Measurements from ENCODE around the gene ABCC2.

ABCC2 gene

DNA sequence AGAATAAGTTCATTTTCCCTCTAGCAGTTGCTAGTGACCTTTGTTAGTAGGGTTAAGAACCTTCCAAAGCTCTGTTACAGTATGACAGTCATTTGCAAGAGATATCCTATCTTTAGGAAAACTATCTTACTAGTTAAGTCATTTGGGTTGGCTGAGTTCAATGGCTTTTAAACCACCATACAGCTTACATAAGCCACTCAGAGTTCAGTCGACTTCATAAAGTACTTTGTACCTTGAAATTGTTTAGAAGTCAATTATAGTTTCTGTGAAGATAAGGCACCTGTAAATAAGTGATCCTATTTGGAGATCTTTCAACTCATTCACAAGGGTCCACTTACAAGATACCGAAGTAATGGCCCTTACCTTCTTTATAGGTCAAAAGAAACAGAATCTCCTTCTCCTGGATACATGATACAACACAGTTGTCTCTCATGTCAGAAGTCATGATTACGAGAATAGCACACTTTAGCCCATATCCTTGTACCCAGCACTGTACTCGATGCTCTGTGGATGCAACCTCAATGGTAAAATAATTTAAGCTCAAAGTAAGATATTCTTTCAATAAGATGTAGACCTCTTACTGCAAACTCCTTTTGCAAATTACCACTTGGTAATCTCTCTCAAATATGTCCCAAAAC lies 11.9 kb upstream of the ABCC2 start:
- DNase-seq (ENCODE audit: low spot score), result no peak

DNA sequence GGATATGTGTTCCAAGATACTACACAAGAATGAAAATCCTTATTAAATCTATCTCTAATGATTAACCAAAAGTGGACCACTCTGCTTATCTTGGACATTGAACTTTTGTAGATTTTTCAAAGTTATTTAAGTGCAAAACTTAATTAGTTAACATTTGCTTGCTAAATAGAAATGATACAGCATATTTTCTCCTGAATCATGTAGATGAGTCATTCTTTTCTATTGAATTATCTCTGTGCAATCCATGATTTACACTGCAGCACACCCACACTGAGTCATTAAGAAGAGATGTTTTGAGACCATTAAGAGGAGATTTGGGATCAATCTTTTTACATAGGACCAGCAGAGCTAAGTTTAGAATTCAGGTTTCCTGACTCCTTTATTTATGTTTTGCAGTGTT lies 6.6 kb upstream of the ABCC2 start:
- peak; percentile 22 for DNase-seq (ENCODE audit: low spot score)

- DNase-seq (ENCODE audit: low spot score), result no peak
These were observed 4.3 kb upstream of the ABCC2 start for GRCh38 chr10:99777918-99778714.

- DNase-seq (ENCODE audit: low spot score), result peak; percentile 10
These were observed 3.1 kb upstream of the ABCC2 start for GRCh38 chr10:99779335-99779734.

DNA sequence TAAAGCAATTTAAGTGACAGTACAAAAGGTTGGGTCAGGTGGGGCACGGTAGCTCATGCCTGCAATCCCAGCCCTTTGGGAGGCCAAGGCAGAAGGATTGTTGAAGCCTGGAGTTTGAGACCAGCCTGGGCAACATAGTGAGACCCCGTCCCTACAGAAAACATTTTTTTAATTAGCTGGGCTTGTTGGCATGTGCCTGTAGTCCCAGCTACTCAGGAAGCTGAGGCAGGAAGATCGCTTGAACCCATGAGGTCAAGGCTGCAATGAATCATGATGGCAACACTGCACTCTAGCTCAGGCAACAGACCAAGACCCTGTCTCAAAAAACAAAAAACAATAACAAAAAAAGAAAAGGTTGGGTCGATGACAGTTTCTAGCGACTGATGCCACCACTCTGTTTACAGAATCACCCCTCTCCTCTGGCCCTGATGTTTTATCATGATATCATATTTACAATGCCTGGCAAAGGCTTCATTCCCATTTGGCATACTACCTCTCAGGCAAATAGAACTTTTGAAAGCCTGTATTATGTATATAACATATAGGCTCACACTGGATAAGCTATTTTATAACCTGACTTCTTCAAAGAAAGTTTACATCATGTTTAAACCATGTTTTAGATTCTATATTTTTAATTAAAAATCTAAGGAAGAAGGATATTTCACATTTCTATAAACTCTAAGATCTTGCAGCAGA lies 558 bp upstream of the ABCC2 start:
- DNase-seq (ENCODE audit: low spot score), result no peak

DNA sequence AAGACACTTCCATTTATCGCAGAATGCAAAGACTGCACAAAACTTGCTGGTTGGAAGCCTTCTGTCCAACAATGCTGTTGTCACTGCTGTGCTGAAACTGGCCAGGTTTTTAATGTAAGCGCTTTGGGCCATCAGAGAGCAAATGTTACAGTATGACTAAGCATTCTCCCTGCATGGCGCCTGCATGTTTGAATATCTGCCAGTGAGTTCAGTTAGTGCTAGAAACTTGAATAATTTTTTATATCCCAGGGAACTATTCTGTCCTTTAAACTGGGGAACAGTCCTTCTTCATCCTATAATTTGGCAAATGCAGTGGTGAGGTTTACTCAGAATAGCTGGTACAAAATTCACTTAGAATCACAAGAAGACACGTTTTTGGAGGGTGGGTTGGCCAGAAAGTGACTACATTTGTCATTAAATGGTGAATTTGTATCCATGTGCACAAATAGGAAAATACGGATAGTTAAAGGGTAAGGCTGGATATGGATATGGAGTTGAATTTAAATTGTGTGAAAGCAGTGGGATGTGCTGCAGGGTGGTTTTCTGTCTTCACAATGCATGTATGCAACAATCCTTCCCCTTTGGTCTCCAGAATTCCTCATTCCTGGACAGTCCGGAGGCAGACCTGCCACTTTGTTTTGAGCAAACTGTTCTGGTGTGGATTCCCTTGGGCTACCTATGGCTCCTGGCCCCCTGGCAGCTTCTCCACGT lies 1.7 kb downstream of the ABCC2 start:
- no peak for DNase-seq (ENCODE audit: low spot score)

DNA sequence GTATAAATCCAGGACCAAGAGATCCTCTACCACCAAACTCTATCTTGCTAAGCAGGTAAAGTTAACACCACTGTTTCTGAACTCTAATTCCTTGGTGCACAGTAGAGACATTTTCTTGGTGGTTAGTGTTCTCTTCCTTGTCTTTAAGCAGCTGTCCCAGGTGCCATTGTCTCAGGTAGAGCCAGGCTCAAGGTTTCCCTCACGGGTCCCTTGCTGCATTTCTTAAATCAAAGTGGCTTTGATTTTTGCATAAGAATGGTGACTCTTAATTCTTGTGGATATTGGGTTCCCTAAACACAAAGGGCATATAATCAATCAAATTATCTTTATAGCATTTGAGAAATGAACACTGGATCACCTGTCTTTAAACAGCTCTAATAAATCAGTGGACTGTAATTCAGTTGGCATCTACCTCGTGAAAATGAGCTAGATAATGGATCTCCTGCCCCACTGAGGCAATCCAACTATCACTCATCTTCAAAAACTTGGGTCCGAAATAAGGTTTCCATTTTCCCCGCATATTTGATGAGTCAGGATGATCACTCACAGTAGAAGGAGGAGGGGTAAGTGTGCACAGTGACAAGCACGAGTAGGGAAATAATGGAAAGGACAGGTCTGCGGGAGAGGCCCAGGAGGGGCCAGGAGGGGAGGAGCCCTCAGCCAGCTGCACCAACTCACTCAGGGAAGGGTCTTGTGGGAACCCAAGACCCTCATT lies 2.4 kb downstream of the ABCC2 start:
- no peak for DNase-seq (ENCODE audit: low spot score)

DNA sequence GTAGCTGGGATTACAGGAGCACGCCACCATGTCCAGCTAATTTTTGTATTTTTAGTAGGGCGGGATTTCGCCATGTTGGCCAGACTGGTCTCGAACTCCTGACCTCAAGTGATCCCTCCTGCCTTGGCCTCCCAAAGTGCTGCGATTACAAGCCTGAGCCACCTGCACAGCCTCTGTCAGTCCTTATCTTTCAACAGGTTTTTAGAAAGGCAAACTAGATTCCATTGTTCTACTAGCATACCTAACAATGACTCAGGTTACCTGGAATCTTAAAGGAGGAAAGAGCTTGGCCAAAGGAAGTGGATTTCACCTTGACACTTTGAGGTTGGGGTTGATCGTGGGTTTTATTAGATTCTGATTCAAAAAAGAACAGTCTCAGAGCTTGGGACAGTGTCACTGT lies 3.2 kb downstream of the ABCC2 start:
- DNase-seq (ENCODE audit: low spot score), result no peak

- no peak for DNase-seq (ENCODE audit: low spot score)
These were observed 4.9 kb downstream of the ABCC2 start for GRCh38 chr10:99787311-99787710.

GRCh38 chr10:99787782-99788445 lies 5.5 kb downstream of the ABCC2 start:
- no peak for DNase-seq (ENCODE audit: low spot score)

DNA sequence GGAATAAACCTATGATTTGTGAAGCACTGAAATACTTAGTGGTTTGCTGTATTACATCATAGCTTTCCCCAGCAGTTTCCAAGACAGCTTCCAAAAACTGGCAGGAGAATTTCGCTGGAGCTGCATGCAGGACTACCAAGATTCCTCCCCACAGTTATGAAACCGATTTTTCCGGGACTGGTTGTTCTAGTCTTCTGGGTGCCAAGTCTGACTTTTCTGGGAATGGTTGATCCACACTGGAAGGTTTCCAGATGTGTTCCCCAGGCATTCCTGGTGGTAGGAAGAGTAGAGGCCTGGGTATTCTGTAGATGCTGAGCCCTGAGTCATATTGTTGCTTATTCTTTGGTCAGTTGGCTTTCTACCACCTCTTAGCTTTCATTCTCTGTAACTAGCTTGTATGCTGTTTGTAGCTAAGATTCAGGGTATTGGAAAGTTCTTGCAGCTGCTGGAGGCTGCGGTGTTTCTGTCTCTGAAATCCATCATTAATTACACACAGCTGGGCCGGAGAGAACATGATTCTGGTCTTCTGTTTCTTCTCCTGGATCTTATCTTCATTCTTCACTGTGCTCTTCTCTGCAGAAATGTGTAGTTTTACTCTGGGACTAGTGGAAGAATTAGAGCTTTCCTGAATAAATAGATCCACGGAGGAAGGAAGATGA lies 6.3 kb downstream of the ABCC2 start:
- DNase-seq (ENCODE audit: low spot score), result no peak

- no peak for DNase-seq (ENCODE audit: low spot score)
These were observed 9.4 kb downstream of the ABCC2 start for GRCh38 chr10:99791831-99792230.

- DNase-seq (ENCODE audit: low spot score), result no peak
These were observed 11.4 kb downstream of the ABCC2 start for GRCh38 chr10:99793819-99794218.

DNA sequence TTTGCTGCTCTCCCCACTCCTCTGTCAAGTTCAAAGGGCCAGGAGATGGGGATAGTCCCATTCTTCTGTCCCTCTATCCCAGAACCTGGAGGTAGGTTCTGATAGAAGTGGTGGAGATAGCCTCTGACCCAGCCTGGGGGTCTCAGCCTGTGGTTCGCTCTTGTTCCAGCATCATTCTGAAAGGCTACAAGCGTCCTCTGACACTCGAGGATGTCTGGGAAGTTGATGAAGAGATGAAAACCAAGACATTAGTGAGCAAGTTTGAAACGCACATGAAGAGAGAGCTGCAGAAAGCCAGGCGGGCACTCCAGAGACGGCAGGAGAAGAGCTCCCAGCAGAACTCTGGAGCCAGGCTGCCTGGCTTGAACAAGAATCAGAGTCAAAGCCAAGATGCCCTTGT lies 14.5 kb downstream of the ABCC2 start:
- no peak for DNase-seq (ENCODE audit: low spot score)

GRCh38 chr10:99798031-99798430 lies 15.6 kb downstream of the ABCC2 start:
- DNase-seq (ENCODE audit: low spot score), result no peak

GRCh38 chr10:99798920-99799319 lies 16.5 kb downstream of the ABCC2 start:
- no peak for DNase-seq (ENCODE audit: low spot score)

GRCh38 chr10:99799613-99800012 lies 17.2 kb downstream of the ABCC2 start:
- no peak for DNase-seq (ENCODE audit: low spot score)

DNA sequence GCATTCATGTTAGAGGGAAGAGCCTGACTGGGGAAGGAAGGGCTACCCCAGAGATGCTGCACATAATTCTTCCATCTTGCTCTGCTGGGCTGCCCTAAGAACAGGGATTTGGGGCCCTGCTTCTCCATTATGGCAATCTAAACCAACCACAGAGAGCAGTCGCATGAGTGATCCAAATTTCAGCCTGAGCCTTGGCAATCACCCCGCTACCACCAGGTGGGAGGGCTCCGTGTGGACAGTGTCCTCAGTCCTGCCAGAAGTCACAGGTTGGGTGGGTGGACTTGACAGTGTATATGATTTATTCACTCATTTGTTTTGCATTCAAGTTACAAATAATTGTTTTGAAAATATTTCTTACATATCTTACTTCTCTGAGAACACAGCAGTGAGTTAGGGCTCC lies 22.0 kb downstream of the ABCC2 start:
- no peak for DNase-seq (ENCODE audit: low spot score)

DNA sequence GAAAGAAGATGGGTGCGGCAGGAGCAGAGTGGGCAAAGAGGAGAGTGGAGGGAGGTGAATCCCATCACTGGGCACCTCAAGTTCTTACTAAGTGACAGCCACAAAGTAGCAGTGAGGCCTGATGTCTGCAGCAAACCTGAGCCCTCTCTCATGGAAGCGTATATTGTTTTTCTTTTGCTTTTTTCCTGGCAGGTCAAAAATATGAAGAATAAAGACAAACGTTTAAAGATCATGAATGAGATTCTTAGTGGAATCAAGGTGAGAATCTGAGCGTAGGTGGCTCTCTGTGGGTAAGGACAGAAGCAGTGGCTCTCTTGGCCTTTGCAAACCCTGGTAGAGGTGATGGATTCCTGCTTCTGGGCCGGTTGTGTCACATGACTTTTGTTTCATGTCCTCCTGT lies 22.8 kb downstream of the ABCC2 start:
- no peak for DNase-seq (ENCODE audit: low spot score)

- DNase-seq (ENCODE audit: low spot score), result no peak
These were observed 23.7 kb downstream of the ABCC2 start for GRCh38 chr10:99806091-99806490.

GRCh38 chr10:99807786-99808185 lies 25.3 kb downstream of the ABCC2 start:
- no peak for DNase-seq (ENCODE audit: low spot score)

Data from activated CD4-positive, alpha-beta T cell treated with anti-CD3 and anti-CD28 coated beads, Interleukin-2, Interleukin-4, amounts not matched to agents 100 ng/mL and 50 ng/mL, durations not matched to agents 16 hours and 8 hours (primary cell).